GM23338 (cell line): ENCODE results near the gene ASPM. TPM values are rescaled to one million over a fixed set of nuclear protein-coding genes. Genes with fewer than 3 reads are reported as not detected.

Experiments
- ATAC-seq: fragments of 200-7000 bp; cut with Tn5 transposase; 3 replicates; pipeline ENCODE4 v1.9.1; 2020
- DNase-seq: peaks from one replicate; pipeline ENCODE4 v3.0.0-alpha.2; 2015; ENCODE audit warnings: low spot score
- H2AFZ ChIP-seq: fragments of 200-600 bp; sonication (generic); 2 replicates; pipeline ENCODE4 v1.8.0; 2016; ENCODE audit warnings: antibody characterized with exemption, mild to moderate bottlenecking, moderate library complexity
- H3F3A ChIP-seq: fragments of 200-600 bp; sonication (generic); replicated peaks from 2 replicates; pipeline ENCODE4 v1.8.0; 2017; ENCODE audit warnings: antibody characterized with exemption, mixed run types, low read depth
- H3K27ac ChIP-seq: fragments of 200-600 bp; sonication (generic); 2 replicates; pipeline ENCODE4 v1.6.1; 2016; ENCODE audit warnings: low read depth
- H3K27me3 ChIP-seq: fragments of 200-600 bp; sonication (generic); 2 replicates; pipeline ENCODE4 v1.8.0; 2016; ENCODE audit warnings: mild to moderate bottlenecking, mixed run types, moderate library complexity; ENCODE audit not compliant: insufficient read depth
- H3K36me3 ChIP-seq: fragments of 200-600 bp; sonication (generic); 2 replicates; pipeline ENCODE4 v1.8.0; 2016; ENCODE audit warnings: mild to moderate bottlenecking; ENCODE audit not compliant: insufficient read depth
- H3K4me1 ChIP-seq: fragments of 200-600 bp; sonication (generic); 2 replicates; pipeline ENCODE4 v1.8.0; 2016; ENCODE audit warnings: mild to moderate bottlenecking, moderate library complexity; ENCODE audit not compliant: insufficient read depth
- H3K4me2 ChIP-seq: fragments of 200-600 bp; sonication (generic); 2 replicates; pipeline ENCODE4 v1.7.1; 2017; ENCODE audit warnings: mixed run types
- H3K4me3 ChIP-seq: fragments of 200-600 bp; sonication (generic); 2 replicates; pipeline ENCODE4 v1.6.1; 2016; ENCODE audit warnings: mixed run types
- H3K79me2 ChIP-seq: fragments of 200-600 bp; sonication (generic); replicated peaks from 2 replicates; pipeline ENCODE4 v1.8.0; 2017; ENCODE audit warnings: mild to moderate bottlenecking; ENCODE audit not compliant: insufficient read depth
- H3K9me2 ChIP-seq: fragments of 200-600 bp; sonication (generic); 2 replicates; pipeline ENCODE4 v1.8.0; 2017; ENCODE audit not compliant: insufficient read depth
- H4K20me1 ChIP-seq: fragments of 200-600 bp; sonication (generic); replicated peaks from 2 replicates; pipeline ENCODE4 v1.8.0; 2017; ENCODE audit warnings: mild to moderate bottlenecking; ENCODE audit not compliant: insufficient read depth
- H3K27ac Mint-ChIP-seq: 2 replicates; pipeline ENCODE4 v1.8.0; 2020; ENCODE audit warnings: inconsistent platforms, mild to moderate bottlenecking, moderate library complexity, mixed read lengths
- H3K27me3 Mint-ChIP-seq: 3 replicates; pipeline ENCODE4 v1.8.0; 2022; ENCODE audit warnings: low read depth, mild to moderate bottlenecking, moderate library complexity, mixed read lengths, inconsistent platforms; ENCODE audit not compliant: insufficient read depth, poor library complexity
- H3K36me3 Mint-ChIP-seq: 3 replicates; pipeline ENCODE4 v1.8.0; 2021; ENCODE audit warnings: low read depth, mild to moderate bottlenecking, inconsistent platforms, moderate library complexity, mixed read lengths
- H3K4me1 Mint-ChIP-seq: 3 replicates; pipeline ENCODE4 v1.8.0; 2020; ENCODE audit warnings: mild to moderate bottlenecking, inconsistent platforms, mixed read lengths
- H3K4me3 Mint-ChIP-seq: 3 replicates; pipeline ENCODE4 v1.8.0; 2021; ENCODE audit warnings: moderate library complexity, mild to moderate bottlenecking, inconsistent platforms, mixed read lengths
- H3K9me3 Mint-ChIP-seq: 3 replicates; pipeline ENCODE4 v1.8.0; 2020; ENCODE audit warnings: moderate library complexity, mild to moderate bottlenecking, inconsistent platforms, mixed read lengths
- CREB1 ChIP-seq: fragments of 250-450 bp; sonication (Bioruptor Pico); IDR thresholded peaks from 2 replicates; pipeline ENCODE4 v1.5.0; 2020; ENCODE audit warnings: low read depth, mild to moderate bottlenecking, moderate library complexity
- CTCF ChIP-seq, 2 experiments: fragments of 200-600 bp in 1 of 2; sonication (generic) in 1 of 2; conservative IDR thresholded peaks; 2 replicates each; pipeline versions ENCODE4 v1.5.1 to v1.6.1; 2016 to 2017; ENCODE audit warnings: antibody characterized with exemption in 2 of 2, low read depth in 2 of 2, mild to moderate bottlenecking in 2 of 2, moderate library complexity in 1 of 2
- ETS1 ChIP-seq: IDR thresholded peaks from 2 replicates; pipeline ENCODE4 v1.6.1; 2016; ENCODE audit warnings: antibody characterized with exemption
- EZH2 ChIP-seq: fragments of 200-600 bp; sonication (generic); IDR thresholded peaks from one replicate; pipeline ENCODE4 v1.8.0; 2017; ENCODE audit warnings: antibody characterized with exemption, mild to moderate bottlenecking, low read depth; ENCODE audit not compliant: unreplicated experiment
- JUNB ChIP-seq: IDR thresholded peaks from one replicate; pipeline ENCODE4 v1.6.1; 2016; ENCODE audit warnings: antibody characterized with exemption; ENCODE audit not compliant: unreplicated experiment
- NANOG ChIP-seq: IDR thresholded peaks from 2 replicates; pipeline ENCODE4 v1.6.1; 2016; ENCODE audit warnings: antibody characterized with exemption, borderline replicate concordance
- POLR2AphosphoS5 ChIP-seq: IDR thresholded peaks from 2 replicates; pipeline ENCODE4 v1.6.1; 2016; ENCODE audit warnings: antibody characterized with exemption, low read depth
- STAT1 ChIP-seq: IDR thresholded peaks from one replicate; pipeline ENCODE4 v1.6.1; 2016; ENCODE audit warnings: antibody characterized with exemption; ENCODE audit not compliant: unreplicated experiment
- ZNF114 ChIP-seq: fragments of 250-450 bp; sonication (Bioruptor Pico); IDR thresholded peaks from 2 replicates; pipeline ENCODE4 v1.5.0; 2020; ENCODE audit warnings: mild to moderate bottlenecking, moderate library complexity
- ZNF331 ChIP-seq: fragments of 250-450 bp; sonication (Bioruptor Pico); IDR thresholded peaks from 2 replicates; pipeline ENCODE4 v1.5.0; 2020; ENCODE audit warnings: low read depth, mild to moderate bottlenecking, moderate library complexity
- polyA plus RNA-seq: library from polyadenylated mRNA; unstranded; fragments of >200 nt; fragmentation: Nextera tagmentation; extraction: Ambion mirVana; gene quantifications from 2 replicates; pipeline ENCODE4 v1.2.1, GENCODE V29; 2016
- total RNA-seq: library from RNA; depleted of rRNA; stranded (reverse); fragments of >200 nt; shearing (Covaris generic); gene quantifications from 2 replicates; pipeline ENCODE4 v1.2.3, GENCODE V29; 2014

Gene ASPM
- total and polyA plus RNA-seq, 2 experiments from 2014 or later, result 36.8 to 64.9 TPM

GRCh38 chr1:197150336-197151005 is 4.0 kb upstream of the ASPM start:
- H3K27me3 Mint-ChIP-seq, result peaks cover 4% of the 10 kb centered on the region
- Histone ChIP-seq H3F3A (no peaks in the 10 kb centered on the region), H2AFZ (no peak overlapping the region), H3K4me2 (no peak overlapping the region), H3K36me3 (no peaks in the 10 kb centered on the region), H3K79me2 (peaks cover 6% of the 10 kb centered on the region), H3K4me3 (no peak overlapping the region), H3K9me2 (no peaks in the 10 kb centered on the region), H3K4me1 (no peaks in the 10 kb centered on the region), H3K27me3 (no peaks in the 10 kb centered on the region), H4K20me1 (no peaks in the 10 kb centered on the region; the same call in 1 of the 2 replicates), H3K27ac (no peak overlapping the region)
- no peaks in the 10 kb centered on the region for H3K36me3 Mint-ChIP-seq
- no peak for DNase-seq
- TF ChIP-seq EZH2, result no peak
- TF ChIP-seq ETS1, result no peak
- no peak for TF ChIP-seq ZNF331 (CRISPR knock-in tag)
- TF ChIP-seq CTCF (conservative IDR thresholded peaks at IDR 0.05; ENCODE audit: low read depth in 2 of 2), result no peak
- TF ChIP-seq POLR2AphosphoS5, result no peak
- no peak for TF ChIP-seq STAT1
- TF ChIP-seq NANOG, result no peak
- H3K9me3 Mint-ChIP-seq, result no peaks in the 10 kb centered on the region; the same call in 2 of the 3 replicates
- no peak for ATAC-seq
- no peak overlapping the region for H3K4me3 Mint-ChIP-seq
- H3K4me1 Mint-ChIP-seq, result no peaks in the 10 kb centered on the region; the same call in 2 of the 3 replicates
- H3K27ac Mint-ChIP-seq, result no peak overlapping the region

- no peak overlapping the region for H2AFZ ChIP-seq
- H4K20me1 ChIP-seq, result peaks cover 9% of the 10 kb centered on the region
- ATAC-seq (no peak), DNase-seq (no peak)
- H3K27ac ChIP-seq, result no peak overlapping the region
- no peaks in the 10 kb centered on the region; the same call in 2 of the 3 replicates for H3K9me3 Mint-ChIP-seq
- no peaks in the 10 kb centered on the region for H3K36me3 ChIP-seq
- no peaks in the 10 kb centered on the region for H3K27me3 ChIP-seq
- H3K4me2 ChIP-seq, result no peak overlapping the region
- no peak overlapping the region for H3K27ac Mint-ChIP-seq
- H3K4me1 ChIP-seq, result no peaks in the 10 kb centered on the region; the same call in 1 of the 2 replicates
- peaks cover 4% of the 10 kb centered on the region for H3K27me3 Mint-ChIP-seq
- no peaks in the 10 kb centered on the region; the same call in 2 of the 3 replicates for H3K4me1 Mint-ChIP-seq
- H3K36me3 Mint-ChIP-seq, result no peaks in the 10 kb centered on the region
- H3K79me2 ChIP-seq, result peaks cover 17% of the 10 kb centered on the region
- H3K4me3 Mint-ChIP-seq, result no peak overlapping the region
- no peak overlapping the region for H3K4me3 ChIP-seq
- H3K9me2 ChIP-seq, result no peaks in the 10 kb centered on the region
- no peaks in the 10 kb centered on the region for H3F3A ChIP-seq
- TF ChIP-seq STAT1 (no peak), JUNB (no peak), CREB1 (CRISPR knock-in tag) (no peak), CTCF (conservative IDR thresholded peaks at IDR 0.05; ENCODE audit: low read depth in 2 of 2) (no peak), ZNF114 (CRISPR knock-in tag) (no peak), ZNF331 (CRISPR knock-in tag) (no peak), POLR2AphosphoS5 (no peak)
These were observed 2.9 kb upstream of the ASPM start for GRCh38 chr1:197149340-197149739.
